DND-41 (cell line): ENCODE data around the gene PIKFYVE.

ENCODE experiments used
- EZH2 ChIP-seq: IDR thresholded peaks from 3 replicates; pipeline ENCODE4 v1.6.1; 2012; ENCODE audit warnings: borderline replicate concordance, low read depth, mild to moderate bottlenecking, moderate library complexity, low read length, inconsistent platforms; ENCODE audit not compliant: severe bottlenecking
- TF ChIP-seq, protein P1 (sequence below): IDR thresholded peaks from 2 replicates; pipeline ENCODE4 v1.5.1; 2012; ENCODE audit warnings: borderline replicate concordance, low read length, moderate library complexity, mild to moderate bottlenecking; ENCODE audit not compliant: poor library complexity, severe bottlenecking; ENCODE audit errors: extremely low read depth

DNA sequence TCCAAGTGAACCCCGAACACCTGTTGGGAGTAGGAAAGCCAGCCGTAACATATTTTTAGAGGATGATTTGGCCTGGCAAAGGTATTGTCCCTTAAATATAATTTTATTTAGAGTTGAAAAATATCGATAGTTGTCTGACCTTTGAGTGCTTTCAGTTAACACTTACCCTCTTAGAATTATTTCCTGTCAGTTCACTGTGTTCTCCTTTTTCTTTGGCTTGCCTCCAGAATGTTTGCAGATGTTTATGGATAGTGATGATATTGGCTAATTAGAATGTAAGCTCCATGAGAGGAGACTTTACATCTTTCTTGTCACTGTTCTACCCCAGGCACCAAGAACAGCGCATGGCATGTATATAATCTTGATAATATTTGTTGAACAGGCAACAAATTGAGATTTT, 19.8 kb downstream of the PIKFYVE start:
- TF ChIP-seq, protein P1, sequence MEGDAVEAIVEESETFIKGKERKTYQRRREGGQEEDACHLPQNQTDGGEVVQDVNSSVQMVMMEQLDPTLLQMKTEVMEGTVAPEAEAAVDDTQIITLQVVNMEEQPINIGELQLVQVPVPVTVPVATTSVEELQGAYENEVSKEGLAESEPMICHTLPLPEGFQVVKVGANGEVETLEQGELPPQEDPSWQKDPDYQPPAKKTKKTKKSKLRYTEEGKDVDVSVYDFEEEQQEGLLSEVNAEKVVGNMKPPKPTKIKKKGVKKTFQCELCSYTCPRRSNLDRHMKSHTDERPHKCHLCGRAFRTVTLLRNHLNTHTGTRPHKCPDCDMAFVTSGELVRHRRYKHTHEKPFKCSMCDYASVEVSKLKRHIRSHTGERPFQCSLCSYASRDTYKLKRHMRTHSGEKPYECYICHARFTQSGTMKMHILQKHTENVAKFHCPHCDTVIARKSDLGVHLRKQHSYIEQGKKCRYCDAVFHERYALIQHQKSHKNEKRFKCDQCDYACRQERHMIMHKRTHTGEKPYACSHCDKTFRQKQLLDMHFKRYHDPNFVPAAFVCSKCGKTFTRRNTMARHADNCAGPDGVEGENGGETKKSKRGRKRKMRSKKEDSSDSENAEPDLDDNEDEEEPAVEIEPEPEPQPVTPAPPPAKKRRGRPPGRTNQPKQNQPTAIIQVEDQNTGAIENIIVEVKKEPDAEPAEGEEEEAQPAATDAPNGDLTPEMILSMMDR, result no peak
- TF ChIP-seq EZH2, result no peak
